Epithelial cell of proximal tubule (primary cell): ENCODE data around the gene HOXB8. TPM values are rescaled to one million over a fixed set of nuclear protein-coding genes. Genes with fewer than 3 reads are reported as not detected.

Experiments used
- DNase-seq: peaks from one replicate; pipeline ENCODE4 v3.0.0-alpha.2; 2011; ENCODE audit warnings: low read depth
- H3K4me3 ChIP-seq: 2 replicates; pipeline ENCODE4 v1.5.1; 2011; ENCODE audit warnings: low read depth, mild to moderate bottlenecking, low read length
- total RNA-seq: library from RNA; depleted of rRNA; stranded (reverse); fragments of >200 nt; gene quantifications from 2 replicates; pipeline ENCODE4 v1.2.3, GENCODE V29; 2015
- TF ChIP-seq, protein P1 (sequence below): conservative IDR thresholded peaks from 2 replicates; pipeline ENCODE4 v1.5.1; 2012; ENCODE audit warnings: low read depth, mild to moderate bottlenecking, low read length

Gene HOXB8
- total RNA-seq, 1 donor from 2014 or later: 12.7 TPM

DNA sequence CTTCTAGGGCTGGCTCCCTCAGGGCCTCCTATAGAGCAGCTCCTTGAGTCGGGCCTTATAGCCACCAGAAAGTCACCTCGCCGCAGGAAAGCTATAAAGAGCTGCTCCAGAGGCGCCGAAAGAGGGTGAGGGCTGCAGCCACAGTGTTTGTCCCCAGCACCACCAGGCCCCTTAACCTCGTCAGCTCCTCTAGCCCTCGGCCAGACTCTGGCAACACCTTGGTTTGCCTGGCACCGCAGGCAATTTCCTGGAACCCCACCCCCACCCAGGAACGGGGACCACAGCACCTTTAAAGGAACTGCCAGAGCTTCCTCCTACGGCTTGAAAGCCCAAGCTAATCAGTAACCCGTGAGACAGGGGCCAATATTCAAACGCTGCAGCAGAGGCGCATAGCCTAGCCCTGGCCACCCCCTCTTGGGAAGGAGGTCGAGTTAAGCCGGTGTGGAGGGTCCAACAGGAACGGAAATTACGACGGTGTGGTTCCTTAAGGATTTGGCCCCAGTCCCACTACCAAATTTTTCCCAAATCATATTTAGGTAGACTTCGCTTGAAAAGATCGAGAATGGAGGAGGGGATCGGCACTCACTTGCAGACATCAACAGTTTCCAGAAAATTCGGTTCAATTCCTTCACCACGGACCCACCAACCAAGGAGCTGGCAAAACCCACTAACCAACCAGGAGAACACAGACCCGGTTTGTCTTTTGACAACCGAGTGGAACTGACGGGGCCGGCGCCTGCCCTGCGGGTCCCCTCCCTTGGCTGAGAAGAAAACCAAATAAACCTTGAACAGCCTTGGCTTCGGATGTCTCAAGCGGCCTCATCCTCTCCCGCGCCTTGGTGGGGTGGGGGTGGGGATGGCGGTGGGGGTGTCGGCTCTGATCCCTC, 13.3 kb downstream of the HOXB8 start:
- TF ChIP-seq, protein P1, sequence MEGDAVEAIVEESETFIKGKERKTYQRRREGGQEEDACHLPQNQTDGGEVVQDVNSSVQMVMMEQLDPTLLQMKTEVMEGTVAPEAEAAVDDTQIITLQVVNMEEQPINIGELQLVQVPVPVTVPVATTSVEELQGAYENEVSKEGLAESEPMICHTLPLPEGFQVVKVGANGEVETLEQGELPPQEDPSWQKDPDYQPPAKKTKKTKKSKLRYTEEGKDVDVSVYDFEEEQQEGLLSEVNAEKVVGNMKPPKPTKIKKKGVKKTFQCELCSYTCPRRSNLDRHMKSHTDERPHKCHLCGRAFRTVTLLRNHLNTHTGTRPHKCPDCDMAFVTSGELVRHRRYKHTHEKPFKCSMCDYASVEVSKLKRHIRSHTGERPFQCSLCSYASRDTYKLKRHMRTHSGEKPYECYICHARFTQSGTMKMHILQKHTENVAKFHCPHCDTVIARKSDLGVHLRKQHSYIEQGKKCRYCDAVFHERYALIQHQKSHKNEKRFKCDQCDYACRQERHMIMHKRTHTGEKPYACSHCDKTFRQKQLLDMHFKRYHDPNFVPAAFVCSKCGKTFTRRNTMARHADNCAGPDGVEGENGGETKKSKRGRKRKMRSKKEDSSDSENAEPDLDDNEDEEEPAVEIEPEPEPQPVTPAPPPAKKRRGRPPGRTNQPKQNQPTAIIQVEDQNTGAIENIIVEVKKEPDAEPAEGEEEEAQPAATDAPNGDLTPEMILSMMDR: no peak
- H3K4me3 ChIP-seq: peak overlapping the region; percentile 74
- DNase-seq: no peak

DNA sequence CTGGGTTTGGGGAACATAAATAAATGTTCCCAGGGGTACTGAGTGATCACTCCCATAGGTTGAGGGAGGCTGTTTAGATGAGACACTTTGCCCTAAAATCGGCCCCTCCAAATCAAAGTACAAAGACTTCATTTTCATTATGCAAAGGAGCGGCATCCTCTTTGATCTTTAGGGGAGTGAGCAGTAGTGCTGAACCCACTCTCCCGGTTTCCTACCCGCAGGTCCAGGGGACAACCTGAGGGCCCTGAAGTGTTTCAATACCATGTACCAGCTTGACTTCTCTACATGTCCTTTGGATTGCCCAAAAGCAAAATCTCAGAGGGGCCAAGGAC, 13.9 kb downstream of the HOXB8 start:
- peak overlapping the region; percentile 74 for H3K4me3 ChIP-seq
- no peak for DNase-seq
- TF ChIP-seq, protein P1: no peak

DNA sequence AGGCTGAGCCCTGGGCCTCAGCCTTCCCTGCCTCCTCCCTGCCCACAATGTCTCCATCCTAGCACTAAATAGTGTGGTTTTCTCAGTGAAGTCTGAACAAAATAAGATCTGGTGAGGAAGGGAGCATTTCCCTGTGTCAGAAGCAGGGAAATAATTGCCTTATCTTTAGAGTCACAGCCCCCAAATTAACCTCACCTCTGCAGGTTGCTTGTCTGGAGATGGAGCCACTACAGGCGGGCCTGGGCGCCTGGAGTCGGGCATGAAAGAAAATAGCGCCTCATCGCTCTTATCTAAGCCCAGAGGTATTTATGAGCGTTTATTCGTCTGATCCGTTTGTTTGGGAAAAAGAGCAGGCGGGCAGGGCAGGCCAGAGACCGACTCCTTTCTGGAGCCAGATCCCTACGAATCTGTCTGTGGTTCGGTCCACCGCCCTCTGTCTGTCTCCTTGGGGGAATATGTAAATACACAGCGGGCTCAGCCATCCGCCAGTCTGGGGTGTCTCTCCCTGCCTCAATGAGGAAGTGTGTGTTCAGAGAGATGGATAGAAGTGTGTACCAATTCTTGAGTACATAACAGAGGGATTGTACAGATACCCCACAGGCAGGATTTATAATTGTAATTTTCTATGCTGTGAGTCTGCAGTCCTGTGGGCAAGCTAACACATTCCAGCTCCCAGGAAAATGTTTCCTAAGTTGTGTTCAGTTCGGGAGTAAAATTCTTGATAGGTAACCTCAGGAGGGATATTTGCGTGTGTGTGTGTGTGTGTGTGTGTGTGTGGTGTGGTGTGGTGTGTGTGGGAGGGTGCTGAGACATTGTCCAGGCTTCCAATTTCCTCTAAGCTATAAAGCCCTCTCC, 14.6 kb downstream of the HOXB8 start:
- no peak for DNase-seq
- TF ChIP-seq, protein P1: no peak
- H3K4me3 ChIP-seq: peak overlapping the region; percentile 74

DNA sequence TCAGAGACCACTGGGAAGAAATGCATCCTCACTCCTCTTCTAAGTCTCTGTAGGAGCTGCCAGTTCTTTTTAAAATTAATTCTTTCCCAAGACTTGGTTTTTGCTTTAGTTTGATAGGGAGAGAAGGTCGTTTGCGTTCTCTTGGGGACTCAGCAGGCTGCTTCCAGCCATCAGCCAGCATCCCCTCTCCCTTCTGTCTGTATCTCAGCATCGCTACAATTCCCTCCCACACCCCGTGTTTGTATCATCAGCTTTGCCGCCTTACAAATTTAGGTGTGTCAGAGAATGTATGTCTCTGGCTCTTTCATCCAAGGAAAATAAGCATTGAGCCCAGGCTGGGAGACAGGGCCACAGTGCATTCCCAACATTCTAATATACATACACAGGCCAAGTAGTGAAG, 15.7 kb downstream of the HOXB8 start:
- peak overlapping the region; percentile 74 for H3K4me3 ChIP-seq
- TF ChIP-seq, protein P1: no peak
- DNase-seq: no peak

DNA sequence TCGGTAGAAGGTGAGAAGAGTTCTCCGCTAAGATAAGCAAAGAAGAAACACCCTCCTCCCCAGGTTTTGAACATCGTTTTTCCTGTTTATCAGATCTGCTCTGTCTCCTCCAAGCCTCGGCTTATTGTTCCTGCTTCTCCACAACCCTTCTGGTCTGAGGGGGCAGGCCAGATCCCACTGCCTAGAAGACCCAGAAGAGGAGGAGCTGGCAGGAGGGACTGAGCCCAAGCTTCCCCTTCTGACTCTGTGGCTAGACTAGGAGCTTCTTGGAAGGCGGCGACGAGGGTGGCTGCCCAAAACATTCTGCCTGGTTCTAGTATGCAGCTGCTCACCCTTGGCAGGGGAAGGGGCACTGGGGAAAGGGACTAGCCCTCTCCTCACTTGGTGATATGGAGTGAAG, 16.4 kb downstream of the HOXB8 start:
- TF ChIP-seq, protein P1: no peak
- DNase-seq: no peak
- peak overlapping the region; percentile 74 for H3K4me3 ChIP-seq

DNA sequence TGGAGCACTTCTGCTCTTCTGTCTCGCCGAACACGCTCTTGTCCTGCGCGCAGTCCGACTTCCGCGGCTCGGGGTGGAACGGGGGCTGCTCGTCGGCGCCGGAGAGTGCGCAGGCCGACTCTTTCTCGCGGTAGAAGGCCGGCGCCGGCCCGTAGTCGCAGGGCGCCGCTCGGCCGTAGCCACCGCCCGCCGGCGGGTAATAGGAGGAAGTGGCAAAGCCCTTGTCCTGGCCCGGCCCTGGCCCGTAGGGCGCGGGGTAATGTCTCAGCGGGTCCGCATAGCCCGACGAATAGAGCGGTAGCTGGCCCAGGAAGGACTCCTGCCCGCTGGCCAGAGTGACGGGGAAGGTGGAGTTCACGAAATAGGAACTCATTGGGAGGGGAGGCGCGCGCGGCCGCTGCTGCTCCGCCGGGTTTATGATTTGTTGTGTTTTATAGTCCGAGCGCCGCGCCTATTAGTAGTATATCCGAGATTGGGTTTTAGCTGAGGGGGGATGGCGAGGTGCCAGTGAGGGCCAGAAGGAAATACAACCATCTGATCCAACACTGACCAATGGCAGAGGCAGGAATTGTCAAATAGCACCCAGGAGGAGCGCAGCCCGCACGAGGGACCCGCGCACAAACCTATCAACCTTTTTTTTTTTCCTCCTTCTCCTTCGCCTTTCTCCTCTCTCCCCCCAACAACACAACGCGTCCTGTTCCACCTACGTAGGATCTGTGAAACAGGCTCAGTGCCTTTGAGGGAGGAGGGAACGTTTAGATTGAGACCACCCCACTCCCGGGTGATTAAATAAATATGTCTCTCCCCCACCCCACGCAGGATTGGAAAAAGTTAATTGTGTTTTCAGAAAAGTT, 17.1 kb downstream of the HOXB8 start:
- TF ChIP-seq, protein P1: no peak
- peak overlapping the region; percentile 74 for H3K4me3 ChIP-seq
- no peak for DNase-seq
